Breast epithelium (tissue), 3 donors: ENCODE measurements around the gene CLEC18A.

ENCODE experiments used
- CTCF ChIP-seq, 3 donors: fragments of 450-650 bp; IDR thresholded peaks; one replicate each; pipeline ENCODE4 v1.5.1; 2016 to 2017; ENCODE audit warnings: antibody characterized with exemption in 3 of 3, mild to moderate bottlenecking in 3 of 3, moderate library complexity in 3 of 3
- POLR2A ChIP-seq: fragments of 450-650 bp; IDR thresholded peaks from one replicate; pipeline ENCODE4 v1.6.1; 2016; ENCODE audit warnings: antibody characterized with exemption, mild to moderate bottlenecking, moderate library complexity

- TF ChIP-seq POLR2A, result no peak
- TF ChIP-seq CTCF (IDR thresholded peaks at IDR 0.05), result no peak
These were observed 16.4 kb upstream of the CLEC18A start for GRCh38 chr16:69934751-69935150.
